HPDE6-E6E7 (cell line): Measurements from ENCODE around the gene CCDC194.

Experiments used
- DNase-seq: peaks from one replicate; pipeline ENCODE4 v3.0.0; 2011; ENCODE audit warnings: missing footprints; ENCODE audit errors: extremely low spot score

The CCDC194 gene

DNA sequence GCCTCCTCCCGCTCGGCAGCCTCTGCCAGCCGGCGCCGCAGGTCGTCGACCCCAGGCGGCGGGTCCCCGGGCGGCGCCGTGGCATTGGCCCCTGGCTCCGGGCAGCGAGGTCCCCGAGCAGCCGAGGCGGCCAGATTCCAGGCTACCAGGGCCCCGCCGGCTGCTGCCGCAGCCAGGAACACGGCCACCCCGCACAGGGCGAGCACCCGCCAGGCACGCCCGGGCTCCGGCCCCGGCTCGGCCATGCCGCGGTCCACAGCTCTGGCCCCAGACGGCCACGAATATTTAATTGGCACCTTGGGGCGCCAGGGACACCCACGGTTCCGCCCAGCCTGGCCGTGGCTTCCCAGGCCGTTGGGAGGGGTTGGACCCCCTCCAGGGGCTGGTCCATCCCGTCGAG, at the start of gene CCDC194:
Gene CCDC194, minus strand, starts transcription at position 283 of the 400 bp plus-strand sequence. Its CDS starts 38 bp downstream, at position 245.
- no peak for DNase-seq

DNA sequence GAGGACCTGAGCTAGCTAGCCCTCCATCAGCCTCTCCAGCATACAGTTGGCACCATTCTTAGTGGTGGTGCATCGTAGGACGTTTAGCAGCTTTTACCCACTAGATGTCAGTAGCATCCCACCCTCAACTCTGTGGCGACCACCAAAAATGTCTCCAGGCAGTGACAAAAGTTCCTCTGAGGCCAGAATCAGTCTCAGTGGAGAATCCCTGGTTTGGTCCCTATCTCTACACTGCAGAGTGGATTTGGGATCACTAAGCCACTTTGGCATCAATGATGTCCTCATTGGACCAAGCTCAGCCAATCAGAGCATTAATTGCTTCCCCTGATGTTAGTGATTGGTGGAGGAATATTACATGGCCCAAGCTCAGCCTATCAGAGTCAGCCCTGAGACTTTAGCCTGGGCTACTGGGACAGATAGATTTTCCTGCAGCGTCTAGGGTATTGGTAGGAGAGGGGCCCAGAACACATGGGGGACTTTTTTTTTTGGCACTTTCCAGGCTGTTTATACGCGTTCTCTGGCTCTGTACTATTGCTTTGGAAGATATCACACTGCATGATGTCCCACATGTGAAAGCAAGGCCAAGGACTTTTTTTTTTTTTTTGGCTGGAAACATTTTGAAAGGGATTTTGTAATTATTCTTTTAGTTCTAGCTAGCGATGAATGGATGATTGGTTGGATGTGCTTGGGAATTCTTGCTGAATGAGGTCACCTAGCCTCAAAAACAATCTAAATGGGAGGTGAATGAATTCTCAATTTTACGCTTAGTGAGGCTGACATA, 47.4 kb upstream of the CCDC194 start:
- no peak for DNase-seq

DNA sequence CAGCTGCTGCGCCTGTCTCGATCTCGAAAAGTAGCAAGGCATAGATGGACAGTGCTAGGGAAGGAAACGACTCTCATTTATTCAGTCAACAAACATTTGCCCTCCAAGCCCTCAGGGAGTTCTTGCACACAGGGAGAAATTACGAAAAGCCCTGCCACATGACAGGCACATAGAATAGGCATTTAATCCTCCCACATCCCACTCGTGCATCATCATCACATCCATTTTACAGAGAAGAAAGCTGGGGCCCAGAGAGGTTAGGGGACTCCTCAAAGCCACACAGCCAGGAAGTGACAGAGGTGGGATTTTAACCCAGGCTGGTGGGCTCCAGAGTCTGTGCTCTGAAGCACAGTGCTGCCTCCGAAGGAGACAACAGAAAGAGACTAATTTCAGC, 42.9 kb upstream of the CCDC194 start:
- DNase-seq: no peak

DNA sequence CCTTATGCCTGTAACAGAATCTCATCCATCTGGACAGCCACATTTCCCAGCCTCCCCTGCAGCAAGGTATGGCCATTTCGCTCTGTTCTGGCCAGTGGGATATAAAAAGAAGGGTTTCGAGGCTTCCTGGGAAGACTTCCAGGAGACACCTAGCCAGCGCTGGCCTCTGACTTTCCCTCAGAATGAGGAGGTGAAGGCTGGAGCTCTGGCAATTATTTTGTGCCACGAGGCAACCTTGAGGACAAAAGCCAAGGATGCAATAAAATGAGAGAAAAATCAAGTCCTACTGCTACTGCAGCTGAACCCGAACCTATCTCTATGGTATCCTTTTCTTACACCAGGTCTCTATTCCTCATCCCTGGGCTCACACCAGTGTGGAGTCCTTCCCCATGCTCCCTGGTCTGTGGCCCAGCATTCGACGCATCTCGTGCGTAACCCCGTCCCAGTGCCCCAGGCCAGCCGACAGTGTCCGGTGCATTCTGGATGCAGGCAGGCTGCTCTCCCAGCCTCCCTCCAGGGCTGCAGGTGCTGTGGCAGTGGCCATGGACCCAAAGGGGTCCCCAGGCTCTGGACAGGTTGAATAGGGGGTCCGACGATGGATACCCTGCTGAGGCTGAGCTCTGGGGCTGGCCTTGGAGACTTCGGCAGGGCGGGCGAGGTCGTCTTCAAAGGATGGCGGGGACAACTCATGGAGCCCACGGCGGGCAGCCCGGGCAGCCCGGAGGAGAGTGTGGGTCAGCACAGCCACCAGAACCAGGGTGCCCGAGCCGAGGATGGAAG, 42.3 kb upstream of the CCDC194 start:
- no peak for DNase-seq

DNA sequence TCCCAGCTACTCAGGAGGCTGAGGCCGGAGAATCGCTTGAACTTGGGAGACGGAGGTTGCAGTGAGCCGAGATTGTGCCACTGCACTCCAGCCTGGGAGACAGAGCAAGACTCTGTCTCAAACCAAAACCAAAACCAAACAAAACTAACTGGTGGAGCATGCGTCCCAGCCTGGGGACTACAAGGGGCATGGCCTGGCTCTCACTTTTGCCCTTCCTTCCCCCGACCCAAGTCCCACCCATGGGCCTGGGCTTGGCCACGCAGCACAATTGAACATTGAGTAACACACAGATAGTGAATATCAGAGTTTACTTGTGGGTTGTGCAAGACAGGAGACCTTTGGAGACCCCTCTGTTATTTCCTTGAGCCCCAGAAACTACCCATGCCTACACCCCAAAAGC, 41.2 kb upstream of the CCDC194 start:
- no peak for DNase-seq

DNA sequence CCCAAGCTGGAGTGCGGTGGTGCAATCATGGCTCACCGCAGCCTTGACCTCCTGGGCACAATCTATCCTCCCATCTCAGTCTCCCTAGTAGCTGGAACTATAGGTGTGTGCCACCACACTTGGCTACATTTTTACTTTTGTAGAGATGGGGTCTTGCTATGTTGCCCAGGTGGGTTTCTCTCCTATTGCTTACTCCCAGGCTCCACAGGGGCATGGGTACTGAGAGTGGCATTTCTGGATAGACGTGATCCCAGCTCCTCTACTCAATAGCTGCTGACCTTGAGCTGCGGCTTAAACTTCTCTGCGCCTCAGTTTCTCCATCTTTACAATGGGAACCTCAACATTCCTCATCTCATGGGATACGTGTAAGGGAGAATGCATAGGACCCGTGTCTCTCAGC, 37.4 kb upstream of the CCDC194 start:
- no peak for DNase-seq

GRCh38 chr19:17429641-17430113, 35.7 kb upstream of the CCDC194 start:
- DNase-seq: no peak

GRCh38 chr19:17424743-17425365, 30.9 kb upstream of the CCDC194 start:
- no peak for DNase-seq

DNA sequence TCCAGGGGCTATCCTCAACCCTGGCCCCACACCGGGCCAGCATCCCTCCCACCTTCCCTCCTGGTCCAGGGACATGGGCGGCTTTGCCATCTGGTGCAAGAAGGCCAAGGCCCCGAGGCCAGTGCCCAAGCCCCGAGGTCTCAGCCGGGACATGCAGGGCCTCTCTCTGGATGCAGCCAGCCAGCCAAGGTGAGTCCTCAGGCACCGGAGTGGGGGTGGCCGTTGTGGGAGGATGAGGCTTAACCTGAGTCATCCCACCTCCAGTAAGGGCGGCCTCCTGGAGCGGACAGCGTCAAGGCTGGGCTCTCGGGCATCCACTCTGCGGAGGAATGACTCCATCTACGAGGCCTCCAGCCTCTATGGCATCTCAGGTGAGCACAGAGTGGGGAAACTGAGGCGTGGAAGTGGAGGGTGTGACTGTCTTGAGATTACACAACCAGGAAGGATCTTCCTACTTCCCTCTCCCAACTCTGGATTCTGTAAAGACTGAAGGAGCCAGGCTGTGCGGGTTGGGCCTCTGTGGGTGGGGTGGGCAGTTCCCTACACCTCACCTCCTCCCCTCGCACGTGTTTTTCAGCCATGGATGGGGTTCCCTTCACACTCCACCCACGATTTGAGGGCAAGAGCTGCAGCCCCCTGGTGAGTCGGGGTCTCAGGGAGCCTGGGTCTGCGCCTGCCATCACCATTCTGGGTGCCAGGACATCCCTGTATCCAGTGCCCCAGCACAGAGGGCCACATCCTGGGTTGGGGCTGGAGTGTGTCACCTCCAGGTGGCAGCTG, 29.6 kb upstream of the CCDC194 start:
- no peak for DNase-seq

GRCh38 chr19:17421942-17422341, 27.9 kb upstream of the CCDC194 start:
- no peak for DNase-seq

DNA sequence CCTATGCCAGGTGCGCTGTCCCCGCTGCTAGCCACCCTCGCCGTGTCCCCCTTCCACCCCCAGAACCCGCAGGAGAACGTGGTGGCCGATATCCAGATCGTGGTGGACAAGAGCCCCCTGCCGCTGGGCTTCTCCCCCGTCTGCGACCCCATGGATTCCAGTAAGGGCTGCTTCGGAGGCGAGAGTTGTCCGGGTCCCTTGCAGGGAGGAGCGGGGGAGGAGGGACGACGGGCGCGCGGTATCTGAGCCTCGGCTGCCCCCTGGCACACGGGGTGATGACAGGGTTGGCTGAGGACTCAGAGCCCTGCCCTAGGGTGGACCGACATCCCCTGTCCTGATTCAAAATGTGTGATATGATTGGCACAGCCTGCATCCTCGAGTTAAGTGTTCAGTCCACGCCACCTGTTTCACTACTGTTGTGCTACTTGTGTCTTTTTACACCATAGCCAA, 26.5 kb upstream of the CCDC194 start:
- DNase-seq: no peak

- peak; percentile 95 for DNase-seq
Observed at GRCh38 chr19:17419621-17420474, 25.9 kb upstream of the CCDC194 start, which contains the start of gene MVB12A. TSS of gene MVB12A (plus strand) at chr19:17420047. CDS start at chr19:17420136, 89 bp downstream.

DNA sequence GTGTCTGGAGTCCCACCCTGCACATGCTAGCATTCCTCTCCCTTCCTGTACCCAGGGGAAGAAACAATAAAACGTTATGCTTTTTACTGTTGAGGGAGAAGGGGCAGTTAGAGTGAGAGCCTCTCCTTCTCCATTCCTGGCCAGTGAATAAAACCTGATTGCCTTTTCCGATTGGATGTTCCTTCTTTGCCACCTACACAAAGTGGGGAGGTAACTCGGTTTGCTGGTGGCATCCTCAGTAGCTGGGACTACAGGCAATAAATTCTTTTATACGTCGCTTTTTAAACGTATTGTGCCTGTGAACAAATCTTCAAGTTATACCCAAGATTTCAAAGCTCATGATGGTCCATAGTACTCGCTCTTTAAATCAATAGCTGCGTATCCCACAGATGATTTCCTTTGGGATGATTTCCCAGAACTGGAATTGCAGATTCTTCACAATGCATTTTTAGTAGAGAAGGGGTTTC, 25.2 kb upstream of the CCDC194 start:
- DNase-seq: no peak

DNA sequence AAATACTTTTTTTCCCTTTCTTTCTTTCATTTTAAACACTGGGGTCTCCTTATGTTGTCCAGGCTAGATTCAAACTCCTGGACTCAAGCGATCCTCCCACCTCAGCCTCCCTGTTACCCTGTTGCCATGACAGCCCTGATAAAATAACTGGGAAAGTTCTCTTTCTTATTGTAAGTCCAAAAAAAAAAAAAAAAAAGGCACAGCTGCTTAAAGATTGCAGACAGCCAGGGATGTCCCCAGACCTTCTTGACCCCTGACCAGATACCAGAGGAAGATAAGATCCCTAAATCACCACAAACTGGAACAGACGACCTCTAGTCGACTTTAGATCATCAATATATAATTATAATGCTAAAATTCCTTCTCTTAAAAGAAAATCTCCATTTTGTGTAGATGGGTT, 24.7 kb upstream of the CCDC194 start:
- no peak for DNase-seq

DNA sequence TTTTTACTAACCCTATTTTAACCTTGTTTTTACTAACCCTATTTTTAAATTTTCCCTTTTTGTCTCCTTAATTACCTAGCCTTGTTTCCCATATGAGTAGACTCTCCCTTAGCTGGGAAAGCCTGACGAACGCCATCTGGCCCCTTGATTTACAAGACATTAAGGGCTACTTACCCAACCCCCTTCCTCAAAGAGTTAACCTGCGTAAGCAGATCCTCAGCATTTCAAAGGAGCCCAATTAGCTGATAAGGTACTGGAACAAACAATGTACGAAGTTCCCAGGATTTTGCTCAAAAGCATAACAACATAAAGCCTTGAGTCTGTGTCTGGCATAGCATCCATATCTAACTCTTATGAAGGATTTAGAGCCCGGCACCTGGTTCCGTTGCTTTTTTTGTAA, 21.1 kb upstream of the CCDC194 start:
- DNase-seq: no peak

- DNase-seq: no peak
Observed at GRCh38 chr19:17414097-17414496, 20.1 kb upstream of the CCDC194 start.

GRCh38 chr19:17411801-17412200, 17.8 kb upstream of the CCDC194 start:
- no peak for DNase-seq

DNA sequence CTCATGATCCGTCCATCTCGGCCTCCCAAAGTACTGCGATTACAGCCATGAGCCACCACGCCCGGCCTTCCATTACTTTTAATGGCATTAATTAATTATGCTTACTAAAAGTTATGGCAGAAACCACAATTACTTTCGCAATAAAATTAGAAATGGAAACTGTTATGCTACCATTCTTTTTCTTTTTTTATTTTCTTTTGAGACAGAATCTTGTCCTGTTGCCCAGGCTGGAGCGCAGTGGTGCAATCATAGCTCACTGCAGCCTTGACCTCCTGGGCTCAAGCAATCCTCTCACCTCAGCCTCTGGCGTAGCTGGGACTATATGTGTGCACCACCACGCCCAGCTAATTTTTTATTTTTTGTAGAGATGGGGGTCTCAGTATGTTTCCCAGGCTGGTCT, 16.0 kb upstream of the CCDC194 start:
- no peak for DNase-seq

- DNase-seq: no peak
Observed at GRCh38 chr19:17406887-17407196, 12.8 kb upstream of the CCDC194 start.

DNA sequence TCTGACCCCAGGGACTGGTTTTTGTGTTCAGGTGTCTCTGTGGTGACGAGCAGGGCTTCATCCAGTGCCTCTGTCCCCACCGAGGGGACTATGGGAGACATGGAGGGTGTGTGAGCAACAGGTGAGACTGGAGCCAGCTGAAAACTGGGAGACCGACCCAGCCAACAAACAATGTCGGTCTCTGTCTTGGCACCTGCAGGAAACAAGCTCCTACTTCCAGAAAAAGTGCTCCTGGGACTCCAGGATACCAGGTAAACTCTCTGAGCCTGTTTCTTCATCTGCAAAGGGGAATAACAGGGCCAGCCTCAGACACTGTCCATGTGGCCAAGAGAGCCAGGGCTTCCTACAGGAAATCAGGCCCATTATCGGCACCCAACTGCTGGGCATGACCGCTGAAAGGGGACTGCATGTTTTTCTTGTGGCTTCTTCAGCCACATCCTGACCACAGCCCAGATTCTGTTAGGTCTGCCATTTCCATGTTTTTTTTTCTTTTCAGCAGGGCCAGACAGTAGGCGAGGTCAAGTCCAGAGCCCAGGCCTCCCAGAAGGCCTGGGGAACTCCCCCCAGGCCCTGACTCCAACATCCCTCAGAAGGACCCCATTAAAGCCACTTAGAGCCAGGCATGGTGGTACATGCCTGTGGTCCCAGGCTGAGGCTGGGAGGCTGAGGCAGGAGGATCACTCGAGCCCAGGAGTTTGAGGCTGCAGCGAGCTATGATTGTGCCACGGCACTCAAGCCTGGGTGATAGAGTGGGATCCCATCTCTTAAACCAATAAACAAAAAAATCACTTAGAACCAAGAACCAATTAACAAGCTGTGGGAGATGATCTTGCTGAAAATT, 12.3 kb upstream of the CCDC194 start:
- no peak for DNase-seq
